ENCODE data around the gene NDRG3.
"Not testable (repeated sequence)": the region's sequence is repeated elsewhere in the genome, so short reads cannot be mapped to it uniquely, and the experiment has no call there.

NDRG3 gene

DNA sequence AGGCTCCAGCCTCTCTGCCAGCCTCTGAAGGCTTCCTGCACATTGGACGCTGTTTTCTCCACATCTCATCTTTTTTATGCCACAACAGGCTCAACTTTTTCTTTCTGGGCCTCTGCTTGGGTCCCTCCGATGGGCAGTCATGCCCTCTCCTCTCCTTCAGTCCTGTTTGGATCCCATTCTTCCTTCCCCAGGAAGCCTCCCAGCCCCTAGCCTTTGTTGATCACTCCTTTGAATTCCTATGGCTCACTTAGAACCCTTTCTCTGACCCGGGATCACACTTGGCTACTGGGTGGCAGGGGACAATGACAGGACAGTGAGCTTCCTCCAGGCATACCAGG lies 104.4 kb downstream of the NDRG3 start:
- DNase-seq: no peak

DNA sequence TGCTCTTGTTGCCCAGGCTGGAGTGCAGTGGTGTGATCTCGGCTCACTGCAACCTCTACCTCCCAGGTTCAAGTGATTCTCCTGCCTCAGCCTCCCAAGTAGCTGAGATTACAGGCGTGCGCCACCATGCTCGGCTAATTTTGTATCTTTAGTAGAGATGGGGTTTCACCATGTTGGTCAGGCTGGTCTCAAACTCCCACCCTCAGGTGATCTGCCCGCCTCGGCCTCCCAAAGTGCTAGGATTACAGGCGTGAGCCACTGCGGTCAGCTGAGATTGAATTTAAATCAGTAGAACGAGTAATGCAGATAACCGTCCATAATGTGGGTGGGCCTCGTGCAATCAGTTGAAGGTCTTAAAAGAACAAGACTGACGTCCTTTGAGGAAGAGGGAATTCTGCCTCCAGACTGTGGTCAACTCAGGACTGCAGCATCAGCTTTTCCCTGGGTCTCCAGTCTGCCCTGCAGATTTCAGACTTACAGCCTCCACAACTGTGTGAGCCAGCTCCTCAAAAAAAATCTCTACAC lies 107.0 kb downstream of the NDRG3 start:
- not testable (repeated sequence) for DNase-seq

DNA sequence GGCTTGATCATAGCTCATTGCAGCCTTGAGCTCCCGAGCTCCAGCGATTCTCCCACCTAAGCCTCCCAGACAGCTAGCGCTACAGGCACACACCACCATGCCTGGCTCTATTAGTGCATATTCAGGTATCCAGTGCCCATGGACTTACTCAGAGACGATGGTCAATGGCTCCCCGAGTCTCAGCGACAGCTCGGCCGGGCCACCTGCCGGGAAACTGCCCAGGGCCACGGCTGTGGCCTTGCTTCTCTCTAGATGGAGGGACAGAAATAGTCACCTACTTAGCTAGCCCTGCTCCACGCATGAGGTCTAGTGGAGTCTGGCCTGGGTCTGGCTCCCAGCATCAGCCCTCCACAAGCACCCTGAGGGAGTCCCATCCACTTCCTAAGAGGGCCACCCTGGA lies 111.5 kb downstream of the NDRG3 start:
- no peak for DNase-seq

DNA sequence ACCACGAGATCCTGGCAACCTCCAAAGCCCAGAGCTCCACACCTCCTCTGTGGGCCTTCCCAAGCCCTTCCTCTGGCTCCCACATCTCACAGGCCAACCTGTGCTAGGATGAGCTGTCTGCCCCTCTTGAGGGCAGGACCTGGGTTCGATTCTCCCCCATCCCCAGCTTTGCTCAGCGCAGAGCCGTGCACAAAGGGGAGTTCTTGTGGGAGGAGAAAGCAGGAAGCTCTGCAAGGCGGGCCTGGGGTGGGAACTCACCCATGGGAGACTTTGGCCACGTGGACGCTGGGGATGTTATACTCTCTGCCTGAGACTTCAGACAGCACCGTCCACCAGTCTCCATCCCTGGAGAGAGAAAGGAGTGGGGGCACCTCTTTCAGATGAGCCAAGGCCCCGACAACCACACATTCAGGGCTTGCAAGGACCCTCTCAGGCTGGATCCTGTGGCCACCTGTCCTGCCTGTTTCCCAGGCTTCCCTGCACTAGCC lies 112.6 kb downstream of the NDRG3 start:
- no peak for DNase-seq

DNA sequence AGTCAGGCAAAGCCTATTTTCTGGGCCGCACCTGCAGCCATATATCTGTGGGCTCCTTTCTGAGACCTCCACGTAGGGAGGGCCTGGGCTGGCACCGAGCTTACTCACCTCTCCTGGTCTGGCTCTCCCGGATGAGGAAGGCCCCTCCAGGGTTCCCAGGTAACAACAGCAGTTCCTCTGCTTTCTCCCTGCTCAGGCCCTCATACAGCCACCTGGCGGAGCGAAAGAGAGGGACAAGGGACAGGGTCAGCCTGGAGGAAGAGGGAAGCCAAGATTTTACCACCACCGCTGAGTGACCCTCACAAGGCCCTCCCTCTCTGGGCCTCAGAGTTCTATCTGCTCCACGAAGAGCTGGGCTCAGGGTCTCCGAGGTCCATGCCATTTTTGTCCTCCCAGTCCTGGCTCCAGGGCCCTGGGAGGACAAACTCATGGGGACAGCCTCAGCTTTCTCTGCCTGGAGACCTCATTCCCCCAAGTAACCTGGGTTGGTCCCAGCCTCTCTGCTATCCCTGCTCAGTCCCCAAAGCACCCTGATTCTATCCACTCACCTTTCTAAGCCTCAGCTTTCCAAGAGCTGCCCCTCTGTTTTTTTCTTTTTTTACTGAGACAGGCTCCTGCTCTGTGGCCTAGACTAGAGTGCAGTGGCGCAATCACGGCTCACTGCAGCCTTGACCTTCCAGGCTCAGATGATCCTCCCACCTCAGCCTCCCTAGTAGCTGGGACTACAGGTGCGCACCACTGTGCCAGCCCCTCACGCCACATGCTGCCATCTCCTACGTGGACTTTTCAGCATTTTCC lies 113.2 kb downstream of the NDRG3 start:
- DNase-seq: no peak

DNA sequence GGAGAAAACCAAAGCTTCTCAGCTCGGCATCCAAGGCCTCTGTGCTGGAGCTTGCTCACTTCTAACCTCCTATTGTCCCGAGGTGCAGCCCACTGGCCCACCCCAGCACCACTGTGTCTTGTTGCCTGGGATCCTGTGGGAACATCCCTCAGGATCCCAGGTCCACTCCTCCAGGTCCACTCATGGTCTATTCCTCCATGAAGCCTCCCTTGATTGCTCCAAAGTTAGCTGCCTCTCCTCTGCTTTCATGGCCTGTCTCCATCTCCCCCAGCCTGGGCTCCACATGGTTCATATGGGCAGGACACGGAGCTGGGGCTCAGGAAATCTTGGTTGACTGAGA lies 113.8 kb downstream of the NDRG3 start:
- DNase-seq: no peak

DNA sequence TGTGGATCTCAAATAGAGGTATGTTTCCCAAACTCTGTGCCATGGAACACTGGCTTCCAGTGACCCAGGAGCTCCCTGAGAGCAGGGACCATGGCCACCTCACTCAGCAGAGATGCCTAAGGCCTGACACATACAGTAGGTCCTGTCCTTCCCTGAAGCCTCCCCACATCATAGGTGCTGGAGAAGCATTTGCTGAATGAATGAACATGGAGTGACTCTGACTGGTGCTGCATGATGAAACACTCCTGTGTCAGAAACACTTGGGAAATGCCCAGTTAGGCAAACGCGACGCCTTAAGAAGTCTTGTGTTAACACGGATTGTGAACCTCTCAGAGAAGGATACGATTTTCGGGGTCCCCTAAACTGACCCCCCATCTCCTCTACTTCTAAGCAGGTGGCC lies 114.2 kb downstream of the NDRG3 start:
- DNase-seq: no peak

DNA sequence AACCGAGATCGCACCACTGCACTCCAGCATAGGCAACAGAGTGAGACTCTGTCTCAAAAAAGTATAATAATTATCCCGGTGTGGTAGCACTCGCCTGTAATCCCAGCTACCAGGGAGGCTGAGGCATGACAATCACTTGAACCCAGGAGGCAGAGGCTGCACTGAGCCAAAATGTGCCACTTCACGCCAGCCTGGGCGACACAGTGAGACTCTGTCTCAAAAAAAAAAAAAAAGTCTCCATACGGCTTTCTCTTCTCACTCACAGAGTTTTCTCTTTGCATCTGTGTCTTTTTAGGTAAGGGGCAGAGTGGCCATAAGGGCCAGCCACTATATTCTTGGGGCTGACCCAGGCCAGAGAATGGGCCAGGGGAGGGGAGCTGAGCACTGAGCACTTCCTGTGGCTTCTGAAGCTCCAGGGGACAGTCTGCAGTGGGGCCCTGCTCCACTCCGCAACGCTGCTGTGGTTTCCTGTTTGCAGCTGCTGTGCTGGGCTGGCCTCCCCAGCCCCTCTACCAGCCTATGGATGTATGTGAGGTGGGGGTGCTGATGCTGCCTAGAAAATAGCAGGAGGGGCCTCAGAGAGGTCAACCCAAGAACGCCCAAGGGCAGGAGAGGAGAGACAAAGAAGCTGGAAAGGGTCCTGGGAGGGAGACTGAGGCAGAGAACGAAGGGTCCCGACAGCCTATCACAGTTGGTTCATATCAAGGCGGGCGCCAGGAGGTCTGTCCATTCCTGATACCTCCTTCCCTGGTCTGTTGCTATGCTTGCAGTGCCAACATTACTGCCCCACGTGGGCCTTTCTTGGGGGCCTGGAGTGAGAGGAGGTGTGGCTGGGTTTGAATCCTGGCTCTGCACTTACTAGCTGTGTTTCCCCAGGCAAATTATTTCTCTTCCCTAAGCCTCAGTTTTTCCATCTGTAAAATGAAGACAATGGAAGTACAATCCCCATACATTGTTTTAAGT lies 115.9 kb downstream of the NDRG3 start:
- DNase-seq: no peak

DNA sequence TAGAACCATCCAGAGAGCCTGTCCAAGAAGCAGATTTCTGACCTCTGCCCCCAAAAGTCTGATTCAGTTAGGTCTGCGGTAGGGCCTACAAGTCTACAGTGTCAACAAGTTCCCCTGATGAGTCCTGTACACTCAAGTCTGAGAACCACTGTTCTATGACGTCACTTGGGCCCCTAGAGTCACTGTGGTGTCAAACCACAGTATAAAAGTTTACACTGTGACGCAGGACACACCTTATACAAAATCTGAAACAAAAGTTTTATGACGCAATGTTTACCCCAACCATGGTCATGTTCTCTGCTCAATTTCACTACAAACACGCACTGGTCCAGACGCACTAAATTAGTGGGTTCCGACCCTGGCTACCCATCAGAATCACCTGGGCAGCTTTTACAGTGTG lies 117.8 kb downstream of the NDRG3 start:
- no peak for DNase-seq

DNA sequence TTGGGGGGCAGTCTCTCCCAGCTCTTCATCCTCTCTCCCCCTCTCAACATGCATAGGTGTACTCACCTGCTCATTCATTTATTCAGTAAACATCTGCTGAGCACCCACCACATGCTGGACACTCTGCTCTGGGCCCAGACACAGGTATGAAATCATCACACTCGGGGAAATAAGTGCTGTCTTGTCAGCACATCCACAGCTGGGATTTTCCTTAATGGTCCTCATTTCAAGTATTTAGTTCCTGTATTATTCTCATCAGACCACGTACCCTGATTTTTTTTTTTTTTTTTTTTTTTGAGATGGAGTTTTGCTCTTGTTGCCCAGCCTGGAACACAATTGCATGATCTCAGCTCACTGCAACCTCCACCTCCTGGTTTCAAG lies 121.0 kb downstream of the NDRG3 start:
- DNase-seq: no peak

DNA sequence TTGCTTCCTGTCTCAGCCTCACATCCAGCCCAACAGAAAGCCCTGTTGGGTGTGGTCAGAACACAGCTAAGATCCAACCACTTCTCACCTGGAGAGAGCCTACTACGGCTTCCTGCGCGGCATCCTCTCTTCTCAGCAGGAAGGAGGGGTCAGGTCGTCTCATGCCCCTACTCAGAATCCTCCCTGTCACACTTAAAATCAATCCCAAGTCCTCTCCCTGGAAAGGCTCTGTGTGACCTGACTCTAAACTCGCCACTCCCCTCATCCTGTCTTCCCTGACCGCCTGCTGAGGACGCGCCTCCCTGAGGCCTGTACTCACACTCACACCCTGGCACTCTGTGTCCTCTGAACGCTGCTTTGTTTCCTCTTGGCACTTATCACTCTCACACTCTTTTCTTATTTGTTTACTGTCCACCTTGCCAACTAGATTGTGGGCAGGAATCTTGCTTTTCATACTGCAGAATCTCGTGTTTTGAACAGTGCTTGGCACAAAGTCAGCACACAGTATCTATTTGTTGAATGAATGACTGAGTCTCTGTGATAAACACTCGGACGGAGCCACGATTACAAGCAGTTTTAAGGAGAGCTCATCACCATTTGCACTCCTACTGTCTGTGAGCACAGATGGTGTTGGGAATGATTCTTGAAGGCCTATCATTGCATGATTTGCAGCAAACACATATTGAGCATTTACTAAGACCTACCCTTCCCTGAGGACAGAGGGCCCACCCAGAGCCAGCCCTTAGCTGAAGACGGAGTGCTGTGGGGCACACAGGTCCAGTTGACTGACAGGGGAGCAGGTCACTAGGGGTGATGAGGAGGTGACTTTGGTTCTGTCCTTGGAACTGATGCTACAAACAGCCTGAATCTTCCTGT lies 121.6 kb downstream of the NDRG3 start:
- no peak for DNase-seq

DNA sequence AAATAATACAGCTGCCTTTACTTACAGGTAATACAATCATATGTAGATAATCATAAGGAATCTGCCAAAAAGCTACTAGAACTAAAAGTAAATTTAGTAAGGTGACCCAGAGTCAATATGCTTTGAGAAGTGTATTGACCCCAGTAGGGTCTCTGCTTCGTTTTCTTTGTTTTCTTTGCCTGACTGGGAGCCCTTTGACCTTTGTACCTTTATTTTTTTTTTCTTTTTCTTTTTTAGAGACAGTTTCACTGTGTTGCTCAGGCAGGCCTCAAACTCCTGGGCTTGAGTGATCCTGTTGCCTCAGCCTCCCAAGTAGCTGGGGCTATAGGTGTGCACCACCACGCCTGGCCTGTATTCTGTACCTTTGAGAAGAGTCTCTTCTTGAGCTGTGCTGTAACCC lies 122.4 kb downstream of the NDRG3 start:
- no peak for DNase-seq

DNA sequence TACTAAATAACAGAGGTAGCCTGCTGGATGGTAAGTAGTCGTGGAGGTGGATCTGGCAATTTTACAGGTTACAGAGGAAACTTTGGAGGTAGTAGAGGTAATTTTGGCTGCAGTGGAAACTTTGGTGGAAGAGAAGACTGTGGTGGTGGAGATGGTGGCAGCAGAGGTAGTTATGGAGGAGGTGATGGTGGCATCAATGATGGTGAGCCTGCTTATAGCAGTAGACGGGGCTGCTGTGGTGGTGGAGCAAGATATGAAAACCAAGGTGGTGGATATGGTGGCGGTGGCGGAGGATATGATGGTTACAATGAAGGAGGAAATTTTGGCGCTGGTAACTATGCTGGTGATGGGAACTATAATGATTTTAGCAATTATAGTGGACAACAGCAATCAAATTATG lies 125.0 kb downstream of the NDRG3 start:
- no peak for DNase-seq

DNA sequence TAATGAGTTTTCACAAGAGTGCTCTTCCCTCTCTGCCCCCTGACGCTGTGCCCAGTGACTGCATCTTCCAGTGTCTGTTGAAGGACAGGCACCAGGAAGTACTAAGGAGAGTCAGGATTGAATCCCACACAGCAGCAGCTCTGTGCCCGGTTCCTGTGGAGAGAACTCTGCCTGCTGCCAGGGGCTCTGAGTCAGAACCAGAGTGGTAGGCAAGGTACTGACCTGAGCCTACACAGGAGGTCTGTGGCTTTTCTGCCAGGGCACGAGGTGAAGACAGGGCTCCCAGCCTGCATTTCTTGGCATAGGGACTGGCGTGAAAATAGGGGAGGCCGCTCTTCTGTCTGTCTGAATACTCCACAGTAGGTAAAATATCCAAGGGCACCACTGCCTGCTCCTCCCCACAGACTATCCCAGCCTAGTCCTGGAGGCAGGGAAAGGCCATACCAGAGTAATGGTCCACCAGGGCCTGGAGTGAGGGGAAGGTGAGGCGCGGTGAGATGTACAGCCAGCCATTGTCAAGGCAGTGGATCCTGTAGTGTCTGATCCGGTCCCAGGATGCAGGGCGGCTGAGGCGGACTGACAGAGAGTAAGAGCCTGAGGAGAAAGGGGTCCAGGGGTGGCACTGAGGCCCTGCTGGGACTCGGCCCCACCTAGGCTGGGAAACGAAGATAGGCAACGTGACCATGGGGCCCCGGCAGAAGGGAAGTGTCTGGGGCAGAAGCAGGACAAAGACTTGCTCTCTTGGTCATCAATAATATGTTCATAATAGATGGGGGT lies 130.9 kb downstream of the NDRG3 start:
- DNase-seq: no peak

DNA sequence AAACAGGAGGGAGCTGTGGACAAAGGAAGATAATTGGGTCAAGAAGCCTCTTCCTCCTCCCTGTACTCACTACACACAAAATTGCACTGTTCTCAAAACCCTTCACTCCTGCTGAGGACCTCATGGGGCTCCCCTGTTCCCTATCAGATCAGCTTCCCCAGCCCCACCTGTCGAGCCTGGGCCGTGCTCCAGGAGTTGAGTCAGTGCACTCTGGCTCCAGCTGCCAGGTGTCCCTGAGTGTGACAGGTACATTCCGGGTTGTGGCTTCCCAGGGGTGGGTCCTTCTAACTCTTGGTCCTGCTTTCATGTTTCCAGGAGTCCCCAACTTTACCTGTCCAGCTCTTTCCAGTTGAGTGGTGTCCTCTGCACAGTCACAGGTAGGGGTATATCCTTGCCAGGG lies 131.9 kb downstream of the NDRG3 start:
- no peak for DNase-seq

DNA sequence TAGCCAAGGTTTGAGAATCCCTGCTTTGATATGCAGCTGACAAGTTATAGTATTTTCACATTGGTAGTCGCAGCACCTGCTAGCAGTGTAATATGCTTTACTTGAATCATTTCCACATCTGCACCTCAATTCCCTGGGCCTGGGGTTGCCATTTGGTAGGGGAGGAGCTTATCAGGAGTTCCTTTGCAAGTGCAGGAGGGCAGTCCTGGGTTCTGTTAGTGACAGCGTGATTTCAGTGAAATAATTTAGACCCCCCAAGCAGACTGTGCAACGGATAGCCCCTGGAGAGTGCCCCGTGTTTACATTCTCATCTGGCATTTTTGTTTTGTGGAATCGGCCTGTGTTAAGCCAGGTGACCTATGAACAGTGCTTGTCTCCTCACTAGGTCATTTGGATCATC lies 134.3 kb downstream of the NDRG3 start:
- no peak for DNase-seq

DNA sequence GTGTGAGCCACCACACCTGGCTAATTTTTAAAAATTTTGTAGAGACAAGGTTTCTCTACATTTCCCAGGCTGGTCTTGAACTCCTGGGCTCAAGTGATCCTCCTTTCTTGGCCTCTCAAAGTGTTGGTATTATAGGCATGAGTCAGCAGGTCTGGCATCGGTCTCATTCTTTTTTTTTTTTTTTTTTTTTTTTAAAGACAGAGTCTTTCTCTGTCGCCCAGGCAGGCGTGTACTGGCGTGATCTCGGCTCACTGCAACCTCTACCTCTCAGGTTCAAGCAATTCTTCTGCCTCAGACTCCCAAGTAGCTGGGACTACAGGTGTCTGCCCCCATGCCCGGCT lies 137.5 kb downstream of the NDRG3 start:
- DNase-seq: not testable (repeated sequence)

DNA sequence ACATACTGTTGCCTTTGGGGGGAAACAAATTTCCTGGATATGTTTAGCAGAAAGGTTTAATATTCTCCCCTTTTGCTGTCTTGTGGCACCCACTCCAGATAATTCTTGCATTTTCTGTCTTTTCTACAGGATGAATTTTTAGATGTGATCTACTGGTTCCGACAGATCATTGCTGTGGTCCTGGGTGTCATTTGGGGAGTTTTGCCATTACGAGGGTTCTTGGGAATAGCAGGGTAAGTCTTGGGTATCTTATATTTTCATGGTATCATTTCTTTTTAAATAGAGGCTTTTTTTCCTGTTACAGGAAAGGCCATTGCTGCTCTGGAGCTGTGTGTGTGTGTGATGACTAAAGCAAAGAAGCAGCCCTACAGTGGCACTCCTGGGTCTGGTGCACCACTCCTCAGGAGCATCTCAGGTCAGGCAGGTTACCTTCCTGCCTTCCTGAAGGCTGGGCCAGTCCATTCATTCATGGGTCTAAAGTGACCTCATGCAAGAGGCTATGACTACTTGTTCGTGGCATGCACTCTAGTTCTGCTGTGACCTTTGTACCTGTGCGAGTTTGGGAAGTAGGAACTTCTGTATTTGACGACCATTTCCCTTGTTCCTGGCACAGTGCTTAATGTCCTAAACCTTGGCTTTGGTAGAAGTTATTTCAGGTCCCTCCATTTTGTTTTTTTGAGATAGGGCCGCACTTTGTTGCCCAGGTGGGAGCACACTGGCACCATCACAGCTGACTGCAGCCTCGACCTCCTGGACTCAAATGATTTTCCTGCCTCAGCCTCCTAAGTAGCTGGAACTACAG lies 138.1 kb downstream of the NDRG3 start:
- no peak for DNase-seq

DNA sequence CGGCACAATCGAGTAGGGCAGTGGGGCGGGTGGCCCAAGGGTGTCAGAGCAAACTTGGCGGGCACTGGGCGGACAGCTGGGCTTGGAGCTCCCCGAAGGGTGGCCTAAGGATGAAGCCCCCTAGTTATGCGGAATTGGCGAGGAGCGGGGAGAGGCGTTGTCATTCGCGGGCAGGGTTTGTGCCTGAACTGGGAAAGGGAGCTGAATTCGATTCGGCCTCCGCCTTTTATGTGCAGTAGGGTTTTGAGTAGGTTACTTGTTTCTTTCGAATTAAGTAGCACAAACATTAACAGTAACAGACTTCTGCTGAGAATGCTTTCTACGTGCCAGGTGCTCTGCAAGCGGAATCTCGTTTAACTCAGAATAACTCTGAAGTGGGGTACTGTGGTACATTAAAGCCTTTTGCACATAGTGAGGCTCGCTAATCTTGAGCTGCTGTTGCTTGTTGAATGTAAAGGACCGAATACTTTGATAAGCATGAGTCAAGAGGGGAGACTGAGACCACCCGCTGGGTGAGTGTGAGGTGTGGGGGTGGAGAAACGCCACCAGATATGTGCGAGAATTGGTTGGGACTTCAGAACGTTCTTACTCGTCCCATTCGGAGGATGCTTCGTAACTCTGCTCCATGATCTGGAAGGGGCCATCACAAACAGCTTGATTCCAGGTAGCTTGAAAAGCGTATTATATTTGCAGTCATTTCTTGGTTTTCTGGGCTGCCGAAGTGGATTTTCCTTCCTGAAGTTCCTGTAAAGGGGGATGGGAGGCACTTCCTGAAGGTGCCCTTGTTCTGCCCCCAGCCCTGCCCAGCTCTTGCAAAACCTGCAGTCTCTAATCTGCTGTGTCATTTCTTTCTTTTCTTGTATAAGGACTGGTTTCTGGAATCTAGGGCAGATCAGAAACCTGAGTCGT lies 139.5 kb downstream of the NDRG3 start:
- DNase-seq: no peak
